Globus pallidus (tissue), 1 donor: ENCODE measurements around the gene RAC2.
"Not testable (repeated sequence)": the region's sequence is repeated elsewhere in the genome, so short reads cannot be mapped to it uniquely, and the experiment has no call there.

Source experiments
- DNase-seq: peaks from one replicate; pipeline ENCODE4 v3.0.0-alpha.2; 2015; ENCODE audit warnings: low spot score

The RAC2 gene

DNA sequence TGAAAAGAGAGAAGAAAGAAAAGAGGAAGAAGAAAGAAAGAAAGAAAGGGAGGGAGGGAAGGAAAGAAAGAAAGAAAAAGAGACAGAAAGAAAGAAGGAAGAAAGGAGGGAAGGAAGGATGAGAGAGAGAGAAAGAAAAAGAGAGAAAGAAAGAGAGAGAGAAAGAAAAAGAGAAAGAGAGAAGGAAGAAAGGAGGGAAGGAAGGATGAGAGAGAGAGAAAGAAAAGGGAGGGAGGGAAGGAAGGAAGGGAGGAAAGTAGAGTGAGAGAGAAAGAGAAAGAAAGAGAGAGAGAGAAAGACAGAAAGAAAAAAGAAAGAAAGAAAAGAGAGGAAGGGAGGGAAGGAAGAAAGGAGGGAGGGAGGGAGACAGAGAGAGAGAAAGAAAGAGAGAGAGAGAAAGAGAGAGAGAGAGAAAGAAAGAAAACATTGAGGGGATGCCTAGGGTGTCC is 11.5 kb upstream of the RAC2 start:
- DNase-seq = no peak

DNA sequence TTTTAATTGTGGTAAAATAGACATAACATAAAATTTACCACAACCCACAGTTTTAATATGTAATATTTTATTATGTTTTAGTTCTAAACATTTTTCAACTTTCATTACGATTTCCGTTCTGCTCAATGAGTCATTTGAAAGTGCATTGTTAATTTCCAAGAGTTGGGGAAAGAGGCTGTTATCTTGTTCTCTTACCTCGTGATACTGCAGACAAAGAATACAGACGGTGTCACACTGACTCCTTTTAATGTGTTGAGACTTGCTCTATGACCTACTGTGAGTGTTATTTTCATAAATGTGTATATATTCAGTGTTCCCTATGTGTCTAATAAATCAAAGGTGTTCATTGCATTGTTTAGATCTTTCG is 10.8 kb upstream of the RAC2 start:
- DNase-seq = no peak

DNA sequence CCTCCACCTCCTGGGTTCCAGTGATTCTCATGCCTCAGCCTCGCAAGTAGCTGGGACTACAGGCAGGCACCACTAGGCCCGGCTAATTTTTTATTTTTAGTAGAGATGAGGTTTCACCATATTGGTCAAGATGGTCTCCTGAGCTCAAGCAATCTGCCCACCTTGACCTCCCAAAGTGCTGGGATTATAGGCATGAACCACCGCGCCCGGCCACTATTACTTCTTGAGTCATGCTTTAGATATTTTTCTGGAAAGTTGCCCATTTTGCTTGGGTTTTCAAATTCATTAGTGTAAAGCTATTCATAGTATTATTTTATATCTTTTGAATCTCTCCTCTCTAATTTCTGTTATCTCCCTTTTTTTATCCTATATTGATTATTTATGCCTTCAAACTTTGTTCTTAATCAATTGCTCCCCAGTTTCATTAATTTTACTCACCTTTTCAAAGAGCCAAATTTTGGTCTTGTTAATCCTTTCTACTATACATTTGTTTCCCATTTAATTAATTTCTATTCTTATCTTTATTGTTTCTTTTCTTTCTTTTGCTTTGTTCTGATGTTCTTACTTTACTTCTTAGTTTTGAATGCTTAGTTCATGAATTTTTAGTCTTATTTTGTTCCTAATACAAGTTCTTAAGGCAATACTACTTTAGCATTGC is 10.3 kb upstream of the RAC2 start:
- no peak for DNase-seq

DNA sequence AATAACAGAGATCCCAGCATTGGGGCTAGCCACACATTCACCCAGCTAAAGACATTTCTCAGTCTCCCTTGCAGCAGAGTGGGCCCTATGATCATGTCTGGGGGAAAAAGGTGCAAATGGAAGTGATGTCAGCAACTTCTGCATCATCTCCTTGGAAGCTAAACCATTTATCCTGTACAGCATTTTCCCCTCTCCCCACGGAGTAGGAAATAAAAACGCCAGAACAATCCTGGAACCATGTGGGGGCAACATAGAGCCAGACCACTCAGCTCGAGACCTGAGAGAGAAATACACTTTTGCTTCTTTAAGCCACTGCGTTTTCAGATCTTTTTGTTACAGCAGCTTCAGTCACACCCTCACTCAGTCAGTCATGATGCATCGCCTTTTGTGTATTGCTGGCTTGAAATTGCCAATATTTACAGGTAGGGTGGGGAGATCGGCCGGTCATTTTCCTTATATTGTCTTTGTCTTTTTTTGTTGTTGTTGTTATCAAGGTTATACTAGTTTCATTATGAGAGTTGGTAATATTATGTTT is 9.1 kb upstream of the RAC2 start:
- DNase-seq = no peak

DNA sequence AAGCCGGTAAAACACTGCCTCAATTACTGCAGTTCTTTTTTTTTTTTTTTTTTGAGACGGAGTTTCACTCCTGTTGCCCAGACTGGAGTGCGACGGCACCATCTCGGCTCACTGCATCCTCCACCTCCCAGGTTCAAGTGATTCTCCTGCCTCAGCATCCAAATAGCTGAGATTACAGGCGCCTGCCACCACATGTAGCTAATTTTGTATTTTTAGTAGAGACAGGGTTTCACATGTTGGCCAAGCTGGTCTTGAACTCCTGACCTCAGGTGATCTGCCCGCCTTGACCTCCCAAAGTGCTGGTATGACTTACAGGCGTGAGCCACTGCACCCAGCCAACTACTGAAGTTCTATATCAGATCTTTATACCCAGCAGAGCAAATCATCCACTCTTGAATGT is 7.8 kb upstream of the RAC2 start:
- DNase-seq = not testable (repeated sequence)

DNA sequence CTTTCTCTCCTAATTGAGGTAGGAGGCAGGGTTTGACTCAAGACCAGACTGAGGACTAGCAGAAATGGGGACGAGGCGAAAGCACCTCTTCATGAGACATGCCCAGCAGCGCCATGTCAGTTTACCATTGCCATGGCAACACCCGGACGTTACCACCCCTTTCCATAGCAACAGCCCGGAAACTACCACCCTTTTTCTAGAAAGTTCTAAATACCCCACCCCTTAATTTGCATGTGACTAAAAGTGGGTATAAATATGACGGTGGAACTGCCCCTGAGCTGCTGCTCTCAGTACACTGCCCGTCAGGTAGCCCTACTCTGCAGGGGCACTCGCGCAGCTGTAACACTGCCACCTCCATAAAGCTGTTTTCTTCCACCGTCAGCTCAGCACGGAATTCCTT is 5.9 kb upstream of the RAC2 start:
- no peak for DNase-seq

DNA sequence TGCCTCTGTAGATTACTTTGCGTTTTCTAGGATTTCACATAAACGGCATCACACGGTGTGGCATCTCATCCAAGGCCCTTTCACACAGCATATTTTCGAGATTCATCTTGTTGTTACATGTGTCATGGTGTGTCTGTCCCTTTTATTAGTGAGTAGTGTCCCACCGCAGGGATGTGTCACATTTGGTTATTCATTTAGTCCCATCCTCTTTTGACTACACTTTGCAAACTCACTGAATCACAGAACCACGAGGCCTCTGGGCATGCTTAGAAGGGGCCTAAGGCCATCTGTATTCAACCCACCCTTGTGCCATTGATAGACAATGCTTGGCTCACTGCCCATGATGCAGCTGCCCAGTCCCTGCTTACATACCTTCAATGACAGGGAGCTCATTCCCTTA is 4.2 kb upstream of the RAC2 start:
- DNase-seq = no peak

DNA sequence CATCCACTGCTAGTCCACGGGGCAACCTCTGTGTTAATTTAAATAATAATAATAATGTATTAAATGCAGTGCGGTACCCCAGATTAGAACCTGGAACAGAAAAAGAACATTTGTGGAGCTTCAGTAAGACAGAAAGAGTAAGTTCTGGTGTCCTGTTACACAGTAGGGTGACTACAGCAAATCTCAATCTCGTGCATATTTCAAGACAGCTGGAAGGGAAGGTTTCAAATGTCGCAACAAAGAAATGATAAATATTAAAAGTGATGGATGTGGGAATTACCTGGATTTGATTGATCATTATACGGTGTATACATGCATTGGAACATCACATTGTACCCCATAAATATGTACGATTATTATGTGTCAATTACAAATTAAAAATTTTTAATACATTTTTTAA is 1.7 kb upstream of the RAC2 start:
- DNase-seq = no peak

DNA sequence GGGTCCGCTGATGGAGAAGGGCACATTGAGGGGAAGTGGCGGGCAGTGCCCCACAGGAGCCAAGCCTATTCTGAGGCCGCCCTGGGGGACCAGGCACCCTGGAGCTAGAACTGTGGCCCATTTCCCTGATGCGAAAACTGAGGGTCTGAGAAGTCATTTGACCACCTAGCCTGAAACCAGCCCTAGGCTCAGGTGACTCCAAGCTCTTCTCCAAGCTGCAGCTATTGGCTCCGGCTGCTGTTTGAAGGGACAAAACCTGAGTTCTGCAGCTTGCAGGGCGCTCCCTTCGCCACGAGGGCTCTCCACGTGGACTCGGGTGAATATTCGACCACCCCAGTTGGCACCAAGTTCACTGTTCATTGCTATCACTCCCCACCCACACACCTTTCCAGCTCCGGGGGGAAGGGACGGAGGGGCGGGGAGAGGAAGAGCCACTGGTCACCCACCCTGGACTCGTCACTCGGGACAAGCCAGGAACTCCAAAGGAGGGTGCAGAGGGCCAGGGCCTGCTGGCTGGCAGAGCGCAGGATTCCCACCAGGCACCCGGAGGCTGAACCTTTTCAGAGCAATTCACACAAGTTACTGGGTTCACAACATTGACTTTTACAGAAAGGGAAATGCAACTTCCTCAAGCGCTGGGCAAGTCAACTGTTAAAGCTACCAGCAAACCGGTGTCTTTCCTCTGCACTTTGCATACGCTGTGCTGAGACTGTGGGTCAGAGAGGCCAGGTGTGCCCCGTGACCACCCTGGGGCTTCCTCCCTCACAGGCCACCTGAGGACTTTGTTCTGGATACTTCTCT is 1.1 kb upstream of the RAC2 start:
- DNase-seq = no peak

DNA sequence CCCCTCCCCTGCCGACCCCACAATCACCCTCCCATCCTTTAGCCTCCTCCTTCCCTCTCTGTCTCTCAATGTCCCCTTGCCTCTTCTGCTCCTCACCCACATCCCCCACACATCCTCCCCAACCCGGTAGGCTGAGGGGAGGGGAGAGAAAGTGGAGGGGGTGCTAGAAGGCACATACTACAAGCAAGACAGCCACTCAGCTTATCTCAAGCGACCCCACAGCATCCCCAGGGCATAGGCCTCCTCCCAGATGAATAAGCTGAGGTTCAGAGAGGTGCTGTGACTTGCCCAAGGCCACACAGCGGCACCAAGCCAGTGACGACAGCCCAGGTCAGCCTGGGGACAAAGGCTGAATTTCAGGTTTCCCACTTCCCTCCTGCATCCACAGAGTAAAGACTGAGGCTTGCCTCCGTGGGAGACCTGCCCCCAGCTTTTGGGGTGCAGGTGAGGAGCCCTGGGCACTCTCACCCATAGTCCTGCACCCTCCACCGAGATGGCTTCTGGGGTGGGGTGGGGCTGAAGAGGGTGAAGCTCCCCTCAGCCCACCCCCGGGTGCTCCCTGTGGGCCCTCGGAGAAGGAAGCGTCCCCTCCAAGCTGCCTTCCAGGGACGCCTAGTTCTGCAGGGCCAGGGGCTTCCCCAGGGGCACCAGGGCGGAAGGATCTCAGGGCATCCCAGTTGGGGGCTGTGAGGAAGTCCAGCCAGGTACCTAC is 511 bp downstream of the RAC2 start:
- DNase-seq = no peak

DNA sequence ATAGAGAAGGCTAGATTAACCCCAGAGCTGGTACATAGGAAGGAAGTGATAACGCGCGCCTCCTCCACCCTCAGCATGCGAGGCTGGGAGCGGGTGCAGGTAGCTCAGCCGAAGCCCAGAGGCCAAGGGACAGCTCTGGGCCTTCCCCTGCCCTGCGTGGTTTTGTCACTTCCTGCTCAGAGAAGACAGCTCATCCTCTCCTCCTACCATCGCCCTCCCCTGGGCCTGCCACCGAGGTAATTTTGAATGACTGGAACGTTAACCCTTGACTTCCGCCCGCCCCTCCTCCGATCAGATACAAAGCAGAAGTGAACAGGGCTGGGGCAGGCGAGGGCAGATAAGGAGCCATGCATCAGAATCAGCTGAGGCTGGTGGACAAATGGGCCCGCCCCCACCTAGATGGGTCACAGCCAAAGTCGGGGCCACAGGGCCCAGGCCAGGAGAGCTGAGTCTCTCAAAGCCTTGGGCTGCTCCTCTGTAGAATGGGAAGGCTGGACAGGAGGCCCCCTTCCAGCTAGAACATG is 1.6 kb downstream of the RAC2 start:
- no peak for DNase-seq

DNA sequence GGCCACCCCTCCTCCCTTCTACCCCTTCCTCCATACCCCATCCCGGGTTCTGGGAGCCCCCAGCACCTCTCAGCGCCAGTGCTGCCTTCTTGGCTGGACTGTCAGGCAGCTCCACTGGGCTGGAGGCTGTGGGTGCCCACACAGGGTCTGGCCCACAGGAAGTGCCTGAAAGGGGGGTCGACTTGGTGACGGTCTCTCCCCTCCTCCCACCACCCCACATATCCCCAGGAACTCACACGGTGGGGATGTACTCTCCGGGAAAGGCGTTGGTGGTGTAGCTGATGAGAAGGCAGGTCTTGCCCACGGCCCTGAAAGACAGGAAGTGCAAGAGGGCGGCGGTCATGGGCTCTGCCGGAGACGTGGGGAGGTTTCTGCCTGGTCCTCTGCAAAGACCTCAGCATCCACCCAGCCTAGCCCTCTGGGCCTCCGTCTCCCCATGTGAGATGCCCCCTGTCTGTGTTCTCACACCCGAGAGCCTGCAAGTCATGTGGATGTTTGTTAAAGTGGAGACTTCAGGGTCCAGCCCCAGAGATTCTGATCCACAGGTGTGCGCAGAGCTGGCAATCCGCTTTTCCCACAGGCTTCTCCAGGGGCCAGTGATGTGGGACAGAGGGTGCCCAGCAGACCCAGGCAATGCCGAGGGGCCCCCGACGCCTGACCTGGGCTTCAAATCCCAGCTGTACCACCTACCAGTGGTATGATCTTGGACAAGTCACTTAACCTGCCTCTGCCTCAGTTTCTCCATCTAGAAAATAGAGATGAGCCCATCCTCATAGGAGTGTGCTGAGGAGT is 2.5 kb downstream of the RAC2 start:
- DNase-seq = no peak

DNA sequence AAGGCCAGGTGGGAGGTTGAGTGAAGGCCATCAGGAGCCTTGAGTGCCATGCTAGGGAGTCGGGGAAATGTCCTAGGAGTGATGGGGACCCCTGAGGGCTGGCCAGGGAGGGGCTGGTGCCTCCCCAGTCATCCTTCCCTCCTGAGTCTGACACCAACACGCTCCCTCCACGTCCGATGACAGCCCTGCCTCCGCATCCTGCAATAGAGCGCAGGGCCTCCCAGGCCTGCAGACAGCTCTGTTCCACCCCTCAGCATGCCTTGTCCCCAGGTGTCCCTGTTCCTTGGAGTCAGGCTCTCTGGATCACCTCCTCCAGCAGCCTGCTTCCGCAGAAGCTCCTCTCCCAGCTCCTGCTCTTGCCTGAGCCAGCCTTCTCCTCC is 3.1 kb downstream of the RAC2 start:
- no peak for DNase-seq

DNA sequence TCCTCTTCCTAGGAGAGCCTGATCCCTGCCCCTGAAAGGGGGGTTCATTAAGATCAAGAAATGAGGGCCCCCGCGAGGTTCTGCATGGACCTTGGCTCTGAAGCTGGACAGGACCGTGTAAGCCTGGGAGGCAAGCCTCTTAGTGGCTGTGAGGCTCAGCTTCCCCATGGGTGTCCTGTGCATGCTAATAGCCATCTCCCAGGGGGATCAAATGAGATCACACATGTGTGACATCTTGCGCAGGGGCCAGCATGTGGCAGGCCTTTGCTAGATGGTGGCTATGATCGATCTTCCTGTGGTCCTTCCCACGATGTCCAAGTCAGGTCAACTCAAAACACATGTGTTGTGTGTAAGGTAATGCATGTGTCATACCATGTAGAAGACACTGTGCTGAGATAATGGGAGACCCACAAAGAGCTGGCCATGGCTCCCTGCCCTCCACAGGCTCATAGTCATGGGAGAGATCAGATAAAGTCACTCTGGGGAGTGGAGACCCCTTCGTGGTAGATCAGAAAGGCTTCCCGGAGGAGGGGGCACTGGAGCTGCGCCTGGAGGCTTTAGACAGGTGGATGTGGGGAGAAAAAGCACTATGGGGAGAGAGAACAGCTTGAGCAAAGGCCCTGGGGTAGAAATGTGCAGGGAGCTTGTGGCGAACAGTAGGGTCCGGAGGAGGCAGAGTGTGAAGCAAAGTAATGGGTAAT is 3.7 kb downstream of the RAC2 start:
- DNase-seq = no peak

DNA sequence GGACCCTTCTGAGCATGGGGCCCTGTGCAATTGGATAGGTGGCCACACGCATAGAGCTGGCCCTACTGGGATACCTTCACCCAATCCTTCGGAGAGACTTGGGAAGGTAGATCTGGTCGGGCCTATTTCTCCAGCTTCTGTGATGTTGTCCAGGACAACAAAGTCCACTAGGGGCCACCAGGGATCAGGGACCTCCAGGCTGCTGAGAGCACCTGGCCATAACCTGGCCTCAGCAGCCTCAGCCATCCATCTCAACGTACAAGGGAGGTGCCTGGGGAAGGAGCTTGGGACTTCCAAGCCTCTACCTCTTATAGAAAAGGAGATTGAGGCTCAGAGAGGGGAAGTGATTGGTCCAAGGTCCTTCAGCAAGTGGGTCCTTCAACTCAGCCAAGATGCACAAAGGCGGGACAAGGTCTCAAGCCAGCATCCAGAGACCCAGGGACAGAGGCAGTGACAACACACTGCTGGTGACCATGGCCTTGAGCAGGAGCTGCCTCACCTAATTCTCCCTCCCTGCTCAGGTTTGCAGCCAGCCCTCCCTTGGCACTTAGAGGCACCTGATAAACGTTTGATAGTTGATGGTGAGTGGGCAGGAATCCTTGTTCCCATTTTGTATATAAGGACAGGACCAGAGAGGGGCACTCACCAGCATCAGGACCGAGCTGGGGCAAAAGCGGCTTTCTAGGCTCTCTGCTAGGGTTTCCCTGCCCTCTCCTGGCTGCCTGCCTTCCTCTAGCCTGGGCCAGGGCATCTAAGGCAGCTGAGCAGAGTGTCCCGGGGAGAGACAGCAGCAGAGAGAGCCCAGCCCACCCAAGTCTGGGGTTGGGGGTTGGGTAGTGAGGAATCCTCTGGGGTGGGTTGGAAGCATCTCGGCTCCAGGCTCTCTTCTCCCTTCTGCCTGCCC is 4.5 kb downstream of the RAC2 start:
- no peak for DNase-seq

DNA sequence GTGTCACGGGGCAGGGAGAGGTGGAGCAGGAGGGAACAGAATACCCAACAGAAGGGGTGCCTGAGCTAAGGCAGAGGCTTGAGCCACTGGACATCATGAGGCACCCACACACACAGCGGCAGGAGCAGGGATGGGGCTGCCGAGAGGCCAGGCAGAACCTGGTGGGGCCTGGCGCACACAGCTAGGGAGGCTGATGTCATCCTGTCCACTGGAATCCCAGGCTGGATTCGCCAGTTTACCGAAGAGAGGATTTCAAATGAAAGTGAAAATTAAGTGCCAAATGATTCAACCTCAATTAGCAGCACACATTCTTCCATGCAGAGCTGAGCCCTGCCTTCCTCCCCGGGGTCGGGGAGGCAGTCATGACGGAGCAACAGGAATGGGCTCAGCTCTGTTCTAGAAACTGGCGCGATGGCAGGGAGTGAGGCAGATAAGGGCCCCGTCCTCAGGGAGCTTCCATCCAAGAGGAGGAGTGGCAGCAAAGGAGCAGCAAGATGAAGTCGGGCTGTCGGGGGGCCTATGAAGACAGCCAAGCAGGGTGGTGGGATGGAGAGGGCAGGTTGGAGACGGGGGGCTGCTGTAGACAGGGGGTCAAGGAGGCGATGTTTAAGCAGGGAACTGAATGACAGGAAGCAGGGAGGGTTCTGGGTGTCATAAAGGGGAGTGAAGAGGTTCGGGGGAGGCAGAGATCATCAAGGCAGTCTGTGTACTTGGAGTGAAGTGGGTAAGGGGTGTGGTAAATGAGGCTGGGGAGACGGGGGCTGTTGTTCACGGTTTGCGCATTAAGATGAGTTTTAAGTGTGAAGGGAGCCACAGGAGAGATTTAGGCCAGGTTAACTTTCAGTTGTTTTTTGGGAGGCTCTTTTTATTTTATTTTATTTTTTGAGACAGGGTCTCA is 6.4 kb downstream of the RAC2 start:
- DNase-seq = no peak

DNA sequence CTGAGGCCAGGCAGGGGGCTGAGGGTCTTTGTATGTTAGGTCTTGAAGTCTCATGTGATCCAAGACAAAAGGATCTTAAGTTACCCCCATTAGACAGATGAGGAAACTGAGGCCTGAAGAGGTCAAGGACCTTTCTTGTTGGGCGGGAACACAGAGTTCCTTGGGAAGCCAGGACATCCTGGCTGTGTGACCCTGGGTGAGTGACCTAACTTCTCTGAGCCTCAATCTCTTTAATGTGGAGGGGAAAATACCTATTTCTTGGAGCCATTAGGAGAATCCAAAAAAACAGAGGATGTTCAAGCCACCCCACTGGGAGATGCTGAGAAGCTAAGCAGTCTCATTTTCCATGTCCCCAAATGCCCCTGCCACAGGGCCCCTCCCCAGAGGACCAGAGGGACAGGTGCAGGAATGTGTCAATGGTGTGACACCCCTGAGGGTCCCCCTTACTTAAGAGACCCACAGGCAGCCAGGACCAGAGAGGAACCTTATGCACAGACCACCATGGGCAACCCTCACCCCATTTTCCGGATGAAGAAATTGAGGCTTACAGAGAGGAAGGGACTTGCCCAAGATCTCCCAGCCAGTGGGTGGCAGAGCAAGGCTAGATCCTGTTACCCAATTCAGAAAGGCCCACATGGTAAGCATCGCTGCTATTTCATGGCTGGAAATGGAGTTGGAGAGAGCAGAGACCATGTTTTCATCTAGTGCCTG is 8.0 kb downstream of the RAC2 start:
- no peak for DNase-seq
